Ovary (tissue), 9 donors: ENCODE data around the gene KCNIP4. TPM values are rescaled to one million over a fixed set of nuclear protein-coding genes. Genes with fewer than 3 reads are reported as not detected.

Experiments
- DNase-seq, 5 donors: peaks; one replicate each; pipeline ENCODE4 v3.0.0-alpha.2; 2019 to 2020
- H3K27ac ChIP-seq, 2 donors: fragments of 200-600 bp; one replicate each; pipeline versions ENCODE4 v1.5.1 to v1.8.0; 2019 to 2022
- H3K27me3 ChIP-seq: fragments of 200-600 bp; one replicate; pipeline ENCODE4 v1.8.0; 2022
- H3K36me3 ChIP-seq: fragments of 200-600 bp; sonication (generic); one replicate; pipeline ENCODE4 v1.5.1; 2019
- H3K4me1 ChIP-seq: one replicate; pipeline ENCODE4 v1.8.1; 2013; ENCODE audit warnings: mild to moderate bottlenecking, moderate library complexity; ENCODE audit not compliant: insufficient read depth
- H3K4me3 ChIP-seq: fragments of 200-600 bp; sonication (generic); one replicate; pipeline ENCODE4 v1.5.1; 2017
- H3K9me3 ChIP-seq, 2 donors: fragments of 200-600 bp in 1 of 2; sonication (generic) in 1 of 2; one replicate each; pipeline versions ENCODE4 v1.5.1 to v1.8.1; 2013 to 2019; ENCODE audit warnings: mild to moderate bottlenecking in 1 of 2, moderate library complexity in 1 of 2
- EP300 ChIP-seq: sonication (generic); formaldehyde crosslinking; IDR thresholded peaks from one replicate; pipeline ENCODE4 v1.6.1; 2017; ENCODE audit warnings: antibody characterized with exemption
- POLR2A ChIP-seq: fragments of 450-650 bp; IDR thresholded peaks from one replicate; pipeline ENCODE4 v1.6.1; 2017; ENCODE audit warnings: antibody characterized with exemption, mild to moderate bottlenecking, moderate library complexity
- WGBS, 3 donors: extraction: QIAGEN DNeasy Blood & Tissue Kit in 1 of 3; methylation state at CpG; one replicate each; pipeline versions ENCODE4 v1.1.5 to v1.1.7; 2013 to 2017; 5-methylcytosine and 5-hydroxymethylcytosine counted together
- intact Hi-C, 4 donors: fragments of 100-400 bp; cut with DNase I; formaldehyde crosslinking; loops; one replicate each; pipeline versions ENCODE4 v1.11.0 to v1.15.1; 2022 to 2023
- polyA plus RNA-seq, 2 donors: library from polyadenylated mRNA; stranded (reverse); fragments of 200-250 nt in 1 of 2; fragments of 350-450 nt in 1 of 2; fragmentation: Illumina TruSeq in 1 of 2; extraction: RNeasy Lipid Tissue Mini Kit (QIAGEN cat#74804) in 1 of 2; gene quantifications; one replicate each; pipeline ENCODE4 v1.2.3, GENCODE V29; 2013 to 2014
- total RNA-seq, 7 donors: library from RNA; depleted of rRNA in 2 of 7; stranded (reverse); fragments of >200 nt in 2 of 7; fragmentation: NEBNext Ultra II Directional in 3 of 7; extraction: Animal tissue kit (Norgen Biotek cat#: 25700) in 3 of 7; gene quantifications; one replicate each; pipeline versions ENCODE4 v1.1.0 to v1.2.4, GENCODE V29; 2016 to 2023
- TF ChIP-seq, protein P1 (sequence below), 3 donors: fragments of 450-650 bp in 2 of 3; fragments of 200-600 bp in 1 of 3; IDR thresholded peaks; one replicate each; pipeline versions ENCODE4 v1.5.1 to v1.8.0; 2016 to 2022; ENCODE audit warnings: antibody characterized with exemption in 3 of 3, mild to moderate bottlenecking in 1 of 3
- donor health status: DM: no; HTN: no; CAD: no; lungs with moderate emphysema.
- donor health status: DM: no; HTN: no; CAD: no.
- donor health status: Bipolar disorder and iron deficiency.
- donor health status: DM: yes; HTN: yes; CAD: no.
- donor health status: DM: no; HTN: no; CAD: no.
- donor health status: DM: yes; HTN: yes; CAD: no.

Gene KCNIP4
- total and polyA plus RNA-seq, 9 donors: 0.11 to 3.9 (median 0.93) TPM; not detected in 1

DNA sequence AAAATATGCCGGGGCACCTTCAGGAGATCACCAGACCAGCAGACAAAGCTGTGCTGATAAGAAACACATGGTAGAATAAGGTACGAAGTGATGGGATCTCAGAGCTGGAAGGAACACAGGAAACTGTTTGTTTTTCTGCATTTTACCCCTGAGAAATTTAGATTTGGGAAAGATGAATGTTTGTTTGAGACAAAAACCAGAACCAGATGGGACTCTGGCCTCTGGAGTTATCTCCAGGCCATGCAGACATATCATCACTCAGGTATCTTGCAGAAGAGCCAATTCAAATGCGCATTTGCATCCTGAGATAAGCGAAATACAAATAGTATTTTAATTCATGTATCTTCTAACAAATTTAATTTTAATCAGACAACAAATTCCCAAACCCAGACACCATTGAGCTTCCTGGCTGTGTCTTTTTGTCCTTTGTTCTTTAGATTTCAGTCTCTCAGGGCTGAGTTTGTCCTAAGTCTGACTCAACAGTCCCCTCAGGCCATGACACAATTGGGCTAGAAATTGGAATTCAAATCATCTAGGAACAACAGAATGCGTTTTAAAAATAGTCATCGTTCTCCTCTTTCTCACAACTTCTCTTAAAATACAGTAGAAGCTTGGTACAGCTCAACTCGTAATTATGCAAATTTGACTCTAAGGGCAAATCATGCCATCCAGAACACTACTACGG, 1089.3 kb downstream of the KCNIP4 start:
- TF ChIP-seq, protein P1, sequence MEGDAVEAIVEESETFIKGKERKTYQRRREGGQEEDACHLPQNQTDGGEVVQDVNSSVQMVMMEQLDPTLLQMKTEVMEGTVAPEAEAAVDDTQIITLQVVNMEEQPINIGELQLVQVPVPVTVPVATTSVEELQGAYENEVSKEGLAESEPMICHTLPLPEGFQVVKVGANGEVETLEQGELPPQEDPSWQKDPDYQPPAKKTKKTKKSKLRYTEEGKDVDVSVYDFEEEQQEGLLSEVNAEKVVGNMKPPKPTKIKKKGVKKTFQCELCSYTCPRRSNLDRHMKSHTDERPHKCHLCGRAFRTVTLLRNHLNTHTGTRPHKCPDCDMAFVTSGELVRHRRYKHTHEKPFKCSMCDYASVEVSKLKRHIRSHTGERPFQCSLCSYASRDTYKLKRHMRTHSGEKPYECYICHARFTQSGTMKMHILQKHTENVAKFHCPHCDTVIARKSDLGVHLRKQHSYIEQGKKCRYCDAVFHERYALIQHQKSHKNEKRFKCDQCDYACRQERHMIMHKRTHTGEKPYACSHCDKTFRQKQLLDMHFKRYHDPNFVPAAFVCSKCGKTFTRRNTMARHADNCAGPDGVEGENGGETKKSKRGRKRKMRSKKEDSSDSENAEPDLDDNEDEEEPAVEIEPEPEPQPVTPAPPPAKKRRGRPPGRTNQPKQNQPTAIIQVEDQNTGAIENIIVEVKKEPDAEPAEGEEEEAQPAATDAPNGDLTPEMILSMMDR (IDR thresholded peaks at IDR 0.05): no peak
- TF ChIP-seq POLR2A (no peak), EP300 (no peak)
- Histone ChIP-seq H3K27me3 (no peaks in the 10 kb centered on the region), H3K27ac (no peak overlapping the region), H3K9me3 (no peaks in the 10 kb centered on the region), H3K36me3 (no peaks in the 10 kb centered on the region), H3K4me3 (no peak overlapping the region), H3K4me1 (no peaks in the 10 kb centered on the region)
- 81 to 89% (median 84%) methylated on average over 8 of the region's 8 CpGs for WGBS, 3 donors
- DNase-seq: no peak
- intact Hi-C loops: no loop called here

DNA sequence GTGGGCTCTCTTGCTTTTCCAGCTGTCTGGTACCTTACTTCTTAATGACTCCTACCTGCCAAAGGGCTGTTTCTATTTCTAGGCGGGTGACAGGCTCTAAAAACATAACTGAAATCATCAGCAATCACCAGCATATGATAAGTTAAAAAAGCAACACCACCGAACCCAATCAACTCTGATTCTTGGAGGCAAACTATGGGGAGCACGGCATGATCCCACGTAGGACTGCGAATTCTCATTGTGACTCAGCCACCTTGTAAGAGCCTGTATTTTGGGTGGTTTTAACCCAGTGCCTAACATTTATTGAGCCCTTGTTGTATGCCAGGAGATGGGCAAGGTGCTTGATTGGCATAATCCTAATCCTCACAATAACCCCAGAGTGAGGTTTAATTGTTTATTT, 1091.5 kb downstream of the KCNIP4 start:
- H3K27me3 ChIP-seq: no peaks in the 10 kb centered on the region
- 91 to 96% (median 93%) methylated on average over 5 of the region's 5 CpGs for WGBS, 3 donors
- intact Hi-C loops: no loop called here
- TF ChIP-seq POLR2A: no peak
- H3K4me1 ChIP-seq: no peaks in the 10 kb centered on the region
- no peak for DNase-seq
- no peak overlapping the region for H3K27ac ChIP-seq
- H3K36me3 ChIP-seq: no peaks in the 10 kb centered on the region
- no peaks in the 10 kb centered on the region for H3K9me3 ChIP-seq
- no peak overlapping the region for H3K4me3 ChIP-seq

DNA sequence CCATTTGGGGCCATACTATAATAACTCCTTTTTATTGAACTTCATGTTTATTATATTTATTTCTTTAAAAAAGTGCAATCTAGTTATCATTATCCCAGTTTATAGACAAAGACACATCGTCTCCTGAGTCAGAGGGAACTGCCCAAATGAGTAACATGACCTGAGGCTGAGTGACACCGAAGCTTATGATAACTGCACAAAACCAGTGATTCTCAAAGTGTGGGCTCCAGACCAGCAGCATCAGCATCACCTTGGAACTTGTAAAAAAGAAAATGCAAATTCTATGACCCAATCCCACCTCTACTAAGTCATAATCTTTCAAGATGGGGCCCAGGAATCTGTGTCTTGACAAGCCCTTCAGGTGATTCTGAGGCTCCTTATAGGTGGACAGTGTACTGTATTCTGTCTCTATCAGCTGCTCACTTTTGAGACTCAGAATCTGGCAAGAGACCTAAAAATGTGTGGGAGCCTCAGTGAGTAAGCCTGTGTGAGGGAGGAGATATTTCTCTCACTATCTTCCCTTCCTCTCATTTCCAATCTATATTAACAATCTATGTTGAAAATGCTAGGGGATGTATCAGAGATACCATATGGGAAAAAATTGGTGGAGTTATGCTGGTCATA, 1101.3 kb downstream of the KCNIP4 start:
- no peaks in the 10 kb centered on the region for H3K9me3 ChIP-seq
- intact Hi-C loops: no loop called here
- no peaks in the 10 kb centered on the region for H3K27me3 ChIP-seq
- DNase-seq: no peak
- TF ChIP-seq POLR2A: no peak
- TF ChIP-seq EP300: no peak
- TF ChIP-seq, protein P1 (IDR thresholded peaks at IDR 0.05): no peak
- H3K27ac ChIP-seq: no peak overlapping the region
- no peaks in the 10 kb centered on the region for H3K36me3 ChIP-seq
- H3K4me3 ChIP-seq: no peak overlapping the region
- 38 to 61% (median 40%) methylated on average over 2 of the region's 2 CpGs for WGBS, 3 donors
- no peaks in the 10 kb centered on the region for H3K4me1 ChIP-seq

DNA sequence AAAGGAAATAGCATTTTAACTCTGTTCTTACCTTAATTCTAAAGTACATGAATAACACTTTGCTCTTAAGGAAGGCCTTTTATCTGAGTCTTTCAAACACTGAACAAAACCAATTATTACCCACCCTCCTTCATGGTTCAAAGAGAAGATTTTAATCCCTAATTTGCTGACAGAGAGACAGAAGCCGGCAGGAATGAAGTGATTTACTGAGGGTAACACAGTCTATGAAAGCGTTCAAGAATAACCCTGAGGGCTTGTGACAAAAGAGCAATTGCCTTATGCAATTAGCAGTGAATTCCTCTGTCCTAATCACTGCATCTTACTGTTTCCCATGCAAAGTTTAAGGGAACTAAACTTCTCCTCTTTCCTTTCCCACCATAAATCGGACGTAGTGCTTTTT, 1104.3 kb downstream of the KCNIP4 start:
- H3K27ac ChIP-seq: no peak overlapping the region
- TF ChIP-seq, protein P1 (IDR thresholded peaks at IDR 0.05): no peak
- no peak for TF ChIP-seq POLR2A
- TF ChIP-seq EP300: no peak
- DNase-seq: no peak
- H3K9me3 ChIP-seq: no peaks in the 10 kb centered on the region
- no peaks in the 10 kb centered on the region for H3K4me1 ChIP-seq
- H3K27me3 ChIP-seq: no peaks in the 10 kb centered on the region
- intact Hi-C loops: no loop called here
- H3K4me3 ChIP-seq: no peak overlapping the region
- H3K36me3 ChIP-seq: no peaks in the 10 kb centered on the region
- WGBS, 3 donors: 68 to 69% (median 69%) methylated on average over 4 of the region's 4 CpGs

DNA sequence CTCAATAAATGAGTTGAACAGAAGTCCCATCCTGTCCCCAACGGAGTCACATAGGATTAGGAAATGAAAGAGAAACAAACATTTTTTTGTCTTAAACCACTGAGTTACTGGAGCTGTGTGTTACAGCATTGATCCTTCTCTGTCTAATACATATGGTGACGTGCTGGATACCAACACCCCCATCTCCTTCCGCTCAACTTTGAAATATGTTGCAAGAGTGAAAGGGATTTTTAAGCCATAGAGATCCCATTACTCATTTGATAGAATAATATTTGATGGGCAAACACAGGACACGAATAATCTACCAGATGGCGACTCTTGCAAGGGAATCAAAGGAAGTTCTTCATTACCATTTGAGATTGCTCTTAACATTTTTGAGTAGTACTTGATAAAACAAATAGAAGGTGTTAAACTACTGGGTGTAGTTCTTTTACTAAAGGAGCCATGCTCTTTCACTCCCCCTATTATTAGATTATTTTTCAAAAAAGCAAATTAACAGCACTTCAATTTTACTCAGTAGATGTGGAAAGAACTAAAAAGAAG, 1107.9 kb downstream of the KCNIP4 start:
- no peaks in the 10 kb centered on the region for H3K4me1 ChIP-seq
- H3K27me3 ChIP-seq: no peaks in the 10 kb centered on the region
- no peak overlapping the region for H3K4me3 ChIP-seq
- TF ChIP-seq EP300 (no peak), POLR2A (no peak)
- TF ChIP-seq, protein P1 (IDR thresholded peaks at IDR 0.05): no peak
- H3K27ac ChIP-seq: no peak overlapping the region
- no peaks in the 10 kb centered on the region for H3K36me3 ChIP-seq
- 77 to 94% (median 85%) methylated on average over 5 of the region's 5 CpGs for WGBS, 3 donors
- no peak for DNase-seq
- intact Hi-C loops: no loop called here
- no peaks in the 10 kb centered on the region for H3K9me3 ChIP-seq
